Colon (tissue), 2 donors: ENCODE data around the gene CDC42EP3.

Experiments used
- FAIRE-seq: peaks from 2 replicates; lab custom pipeline; 2012; peaks lifted over from hg19 to GRCh38; lab: Jason Lieb, UNC
- donor health status: control.
- donor health status: control.

Gene CDC42EP3

GRCh38 chr2:37656512-37657423 is 14.7 kb downstream of the CDC42EP3 start:
- no peak for FAIRE-seq

- no peak for FAIRE-seq
Observed at GRCh38 chr2:37654932-37655841, 16.3 kb downstream of the CDC42EP3 start.

DNA sequence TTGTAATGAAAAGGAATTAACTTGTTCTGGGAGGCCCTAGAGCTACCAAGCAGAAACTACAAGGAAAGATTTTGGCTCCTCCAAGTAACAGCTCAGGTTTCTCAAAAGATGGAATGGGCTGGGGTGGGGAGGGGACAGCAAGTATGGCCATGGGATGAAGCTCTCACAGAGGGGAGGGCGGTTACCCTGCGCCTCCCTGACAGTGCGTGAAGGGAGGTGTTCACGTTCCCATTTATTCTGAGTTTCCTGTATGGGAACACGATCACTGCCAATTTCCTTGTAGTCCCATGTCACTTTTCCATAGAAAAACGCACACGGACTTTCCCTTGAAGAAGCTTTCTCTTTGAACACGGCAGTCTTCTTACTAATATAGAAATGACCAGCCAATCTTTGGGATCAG is 17.0 kb downstream of the CDC42EP3 start:
- no peak for FAIRE-seq

GRCh38 chr2:37653805-37654378 is 17.6 kb downstream of the CDC42EP3 start:
- FAIRE-seq, result no peak

- FAIRE-seq, result no peak
Observed at GRCh38 chr2:37653093-37653492, 18.3 kb downstream of the CDC42EP3 start.

GRCh38 chr2:37652199-37652640 is 19.2 kb downstream of the CDC42EP3 start:
- no peak for FAIRE-seq

- no peak for FAIRE-seq
Observed at GRCh38 chr2:37650548-37651093, 20.8 kb downstream of the CDC42EP3 start.

DNA sequence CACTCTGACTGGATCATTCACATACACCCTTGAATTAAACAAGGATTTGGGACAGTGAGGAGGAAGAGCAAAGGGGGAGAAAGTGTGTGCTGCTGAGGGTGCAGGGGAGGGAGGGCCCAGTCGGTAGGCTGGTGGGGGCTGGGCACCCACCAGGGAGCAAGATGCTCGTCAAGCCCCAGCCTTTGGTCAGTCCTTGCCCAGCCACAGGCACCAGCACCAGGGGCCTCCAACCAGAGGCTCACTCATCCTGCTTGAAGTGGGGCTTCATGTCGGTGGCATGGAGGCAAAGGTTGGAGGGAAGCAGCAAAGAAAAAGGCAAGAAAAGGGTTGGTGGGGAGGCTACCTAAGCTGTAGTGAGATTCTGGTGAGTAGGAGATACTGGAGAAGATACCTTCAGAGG is 21.9 kb downstream of the CDC42EP3 start:
- no peak for FAIRE-seq

DNA sequence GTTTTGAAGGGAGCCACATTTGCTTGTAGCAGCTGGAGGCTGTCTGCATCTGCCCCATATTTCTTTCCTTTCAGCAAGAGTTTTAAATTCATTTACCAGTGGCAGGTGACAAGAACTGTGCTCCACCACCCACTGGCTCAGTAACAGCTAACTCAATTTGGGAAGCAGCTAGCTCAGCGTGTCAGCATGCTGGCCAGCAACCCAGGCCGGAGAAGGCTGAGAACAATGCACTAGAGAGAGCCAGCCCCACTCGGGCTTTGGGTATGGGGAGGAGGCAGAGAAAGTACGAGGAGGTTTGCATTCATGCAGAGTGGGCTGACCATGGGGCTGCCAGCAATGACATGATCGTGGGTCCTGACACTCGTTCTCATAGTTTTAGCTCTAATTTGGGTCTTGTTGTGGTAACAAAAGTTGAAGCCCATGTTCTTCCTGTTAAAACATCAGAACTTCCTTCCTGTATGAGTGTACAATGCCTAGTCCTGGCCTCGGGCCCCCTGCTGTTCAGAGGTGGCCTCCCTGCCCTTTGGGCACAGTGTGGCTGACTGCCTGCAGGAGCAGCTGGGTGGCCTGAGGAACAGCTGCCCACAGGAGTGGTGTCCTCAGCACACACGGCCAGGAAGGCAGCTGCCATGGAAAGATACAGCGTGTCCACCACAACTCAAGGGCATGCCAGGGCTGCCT is 23.0 kb downstream of the CDC42EP3 start:
- FAIRE-seq, result no peak

DNA sequence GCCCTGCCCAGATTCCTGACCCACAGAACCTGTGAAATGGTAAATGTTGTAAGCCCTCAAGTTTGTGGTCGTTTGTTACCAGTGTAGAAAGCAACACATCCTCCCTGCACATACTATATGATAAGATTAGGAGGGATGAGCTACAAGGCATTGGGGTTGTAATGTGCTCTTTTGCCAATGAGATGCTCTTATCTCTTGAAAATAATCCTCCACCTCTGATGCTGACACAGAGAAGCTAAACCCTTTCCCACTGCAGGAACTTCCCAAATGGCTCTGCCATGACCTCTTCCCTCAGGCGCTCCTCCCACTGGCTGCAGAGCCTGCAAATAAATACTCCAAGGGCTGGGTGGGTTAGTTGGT is 23.5 kb downstream of the CDC42EP3 start:
- FAIRE-seq, result no peak

GRCh38 chr2:37645836-37646235 is 25.6 kb downstream of the CDC42EP3 start:
- no peak for FAIRE-seq

- FAIRE-seq, result no peak
Observed at GRCh38 chr2:37645362-37645761, 26.1 kb downstream of the CDC42EP3 start.

- FAIRE-seq, result no peak
Observed at GRCh38 chr2:37644191-37644590, 27.3 kb downstream of the CDC42EP3 start.

- no peak for FAIRE-seq
Observed at GRCh38 chr2:37643730-37644078, 27.7 kb downstream of the CDC42EP3 start.

GRCh38 chr2:37642907-37643729 is 28.3 kb downstream of the CDC42EP3 start:
- no peak for FAIRE-seq

DNA sequence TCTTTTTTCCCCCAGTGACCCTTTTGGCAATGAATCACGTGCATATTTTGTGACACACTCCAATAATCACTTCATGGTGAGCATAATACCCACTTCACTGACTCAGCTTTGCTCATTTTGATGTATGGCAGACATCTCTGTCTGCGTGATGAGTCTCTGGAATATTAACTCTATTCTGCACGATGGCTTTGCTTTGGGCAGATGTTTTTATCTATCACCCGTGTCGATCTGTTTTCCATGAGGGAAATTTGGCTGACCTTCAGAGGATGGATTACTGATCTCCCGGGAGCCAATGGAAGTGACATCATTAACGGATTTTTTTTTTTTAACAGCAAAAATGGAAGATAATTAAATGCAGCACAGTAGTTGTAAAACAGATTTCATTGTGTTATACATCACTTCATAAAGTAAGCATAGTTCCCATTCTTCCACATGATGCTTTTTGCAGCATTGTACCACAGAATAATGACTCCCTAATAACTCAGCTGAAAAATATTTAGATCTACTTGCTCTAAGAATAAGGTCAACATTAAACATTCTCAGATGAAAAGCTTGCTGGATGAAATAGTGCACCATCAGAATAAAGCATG is 29.8 kb downstream of the CDC42EP3 start:
- no peak for FAIRE-seq

GRCh38 chr2:37639631-37640030 is 31.8 kb downstream of the CDC42EP3 start:
- FAIRE-seq, result no peak

DNA sequence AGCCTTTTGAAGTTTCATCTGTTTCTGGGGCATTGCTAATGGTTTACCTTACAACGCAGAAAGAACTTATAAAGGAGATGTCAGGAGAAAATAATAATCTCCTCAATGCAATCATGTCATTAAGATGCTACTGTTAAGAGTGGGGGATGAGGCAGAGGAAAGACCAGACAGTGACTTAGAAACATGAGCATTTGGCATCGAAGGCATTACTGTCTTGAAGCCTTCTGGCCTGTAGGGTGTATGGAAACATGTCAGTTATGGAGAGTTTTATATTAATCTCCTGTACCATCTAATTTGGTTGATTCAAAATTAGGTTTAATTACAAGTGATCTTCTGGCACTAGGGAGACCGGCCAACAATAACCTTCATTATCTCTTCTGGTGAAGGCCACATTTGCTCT is 32.5 kb downstream of the CDC42EP3 start:
- no peak for FAIRE-seq

DNA sequence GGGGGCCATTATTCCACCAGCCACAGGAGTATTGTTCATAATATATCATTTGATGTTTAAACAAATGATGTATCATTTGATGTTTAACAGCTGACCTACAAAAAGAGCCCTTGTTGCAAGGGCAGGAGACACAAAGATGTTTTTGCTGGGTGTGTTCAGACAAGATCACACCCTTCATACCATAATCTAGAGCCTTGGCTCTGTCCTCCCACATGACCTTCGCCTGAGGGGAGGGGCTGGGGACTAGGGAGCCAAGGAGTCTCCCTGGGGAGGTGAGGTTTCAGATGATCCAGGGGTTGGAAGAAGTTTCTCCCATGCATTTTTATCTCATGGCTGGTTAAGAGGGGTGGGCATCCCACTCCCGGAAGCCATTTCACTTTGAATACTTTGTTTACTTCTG is 33.5 kb downstream of the CDC42EP3 start:
- no peak for FAIRE-seq

GRCh38 chr2:37637190-37637860 is 34.1 kb downstream of the CDC42EP3 start:
- FAIRE-seq, result no peak
